Heart right ventricle (tissue), 16 donors: ENCODE results near the gene ABCD3. TPM values are rescaled to one million over a fixed set of nuclear protein-coding genes. Genes with fewer than 3 reads are reported as not detected.
"Not testable (repeated sequence)": the region's sequence is repeated elsewhere in the genome, so short reads cannot be mapped to it uniquely, and the experiment has no call there.

ENCODE experiments used
- ATAC-seq, 8 donors: fragments of 200-7000 bp; cut with Tn5 transposase; one replicate each; pipeline ENCODE4 v1.9.1; 2020; ENCODE audit warnings: mild to moderate bottlenecking in 8 of 8, moderate library complexity in 8 of 8, moderate number of reproducible peaks in 1 of 8
- DNase-seq, 2 donors: peaks; one replicate each; pipeline ENCODE4 v3.0.0-alpha.2; 2020
- H3K27ac ChIP-seq, 10 donors: fragments of 200-600 bp; sonication (generic) in 2 of 10; one replicate each; pipeline versions ENCODE4 v1.5.0 to v1.8.0; 2020 to 2022; ENCODE audit warnings: mild to moderate bottlenecking in 3 of 10
- H3K27me3 ChIP-seq, 7 donors: fragments of 200-600 bp; one replicate each; pipeline ENCODE4 v1.8.0; 2021 to 2022; ENCODE audit warnings: mild to moderate bottlenecking in 2 of 7
- H3K36me3 ChIP-seq, 9 donors: fragments of 200-600 bp; sonication (generic) in 1 of 9; one replicate each; pipeline versions ENCODE4 v1.5.0 to v1.8.0; 2020 to 2022; ENCODE audit warnings: mild to moderate bottlenecking in 2 of 9
- H3K4me1 ChIP-seq, 9 donors: fragments of 200-600 bp; sonication (generic) in 1 of 9; one replicate each; pipeline versions ENCODE4 v1.5.0 to v1.8.0; 2020 to 2022; ENCODE audit warnings: mild to moderate bottlenecking in 4 of 9
- H3K4me3 ChIP-seq, 10 donors: fragments of 200-600 bp; sonication (generic) in 2 of 10; one replicate each; pipeline versions ENCODE4 v1.5.0 to v1.8.0; 2020 to 2022; ENCODE audit warnings: mild to moderate bottlenecking in 7 of 10, moderate library complexity in 2 of 10
- H3K9me3 ChIP-seq, 11 donors: fragments of 200-600 bp in 10 of 11; sonication (generic) in 2 of 11; one replicate each; pipeline versions ENCODE4 v1.5.0 to v1.8.0; 2013 to 2022; ENCODE audit warnings: mild to moderate bottlenecking in 2 of 11, control low read depth in 1 of 11, moderate library complexity in 1 of 11
- WGBS, 2 donors: extraction: QIAGEN DNeasy Blood & Tissue Kit; methylation state at CpG; one replicate each; pipeline ENCODE4 v1.1.7; 2013; ENCODE audit warnings: inconsistent platforms in 1 of 2; 5-methylcytosine and 5-hydroxymethylcytosine counted together
- intact Hi-C, 10 donors: fragments of 100-400 bp; cut with DNase I; formaldehyde crosslinking; loops; one replicate each; pipeline versions ENCODE4 v1.11.1 to v1.14.2; 2022
- polyA plus RNA-seq, 2 donors: library from polyadenylated mRNA; stranded (reverse); fragments of 200-250 nt; gene quantifications; one replicate each; pipeline ENCODE4 v1.2.3, GENCODE V29; 2013
- total RNA-seq, 10 donors: library from RNA; stranded (reverse); fragmentation: NEBNext Ultra II Directional in 3 of 10; extraction: Animal tissue kit (Norgen Biotek cat#: 25700) in 3 of 10; gene quantifications; one replicate each; pipeline versions ENCODE4 v1.2.1 to v1.2.4, GENCODE V29; 2021 to 2023
- TF ChIP-seq, protein P1 (sequence below), 9 donors: fragments of 200-600 bp; sonication (generic) in 2 of 9; IDR thresholded peaks; one replicate each; pipeline versions ENCODE4 v1.5.0 to v1.8.0; 2021 to 2022; ENCODE audit warnings: antibody characterized with exemption in 9 of 9, mild to moderate bottlenecking in 5 of 9, moderate library complexity in 1 of 9
- donor health status: Arrhythmogenic right ventricular cardiomyopathy.
- donor health status: ischemic (EF 13 %, LVEDD 7.1; RV severe dilation, severe dysfunction).
- donor health status: healthy with polysubstance abuse.
- donor health status: DM: no; HTN: yes; CAD: no.
- donor health status: DM: no; HTN: no; CAD: no.
- donor health status: ischemic (EF 25% LVEDD 6.9; RV normal size, moderate dysfunction).
- donor health status: ischemic (EF 25% LVEDD 5.7; RV mildly dilated, moderate dysfunction).
- donor health status: healthy.
- donor health status: DM: yes; HTN: yes; CAD: no.
- donor health status: Ischemic cardiomyopathy.
- donor health status: ischemic (EF 35%, LVEDD 5.7; RV mildly dilated, moderate dysfunction).
- donor health status: nonischemic (EF 11% LVEDD 7.7; RV severe dilation, severe dysfunction).
- donor health status: DM: yes; HTN: yes; CAD: no.
- donor health status: PGD.
- donor health status: ischemic (EF 29% LVEDD 5.4; RV normal size, mild dysfunction).
- donor health status: nonischemic (EF 23%, LVEDD 6.1; RV moderate dilation, normal function).

The ABCD3 gene
- total and polyA plus RNA-seq, 12 donors: 22.2 to 90.0 (median 59.1) TPM

DNA sequence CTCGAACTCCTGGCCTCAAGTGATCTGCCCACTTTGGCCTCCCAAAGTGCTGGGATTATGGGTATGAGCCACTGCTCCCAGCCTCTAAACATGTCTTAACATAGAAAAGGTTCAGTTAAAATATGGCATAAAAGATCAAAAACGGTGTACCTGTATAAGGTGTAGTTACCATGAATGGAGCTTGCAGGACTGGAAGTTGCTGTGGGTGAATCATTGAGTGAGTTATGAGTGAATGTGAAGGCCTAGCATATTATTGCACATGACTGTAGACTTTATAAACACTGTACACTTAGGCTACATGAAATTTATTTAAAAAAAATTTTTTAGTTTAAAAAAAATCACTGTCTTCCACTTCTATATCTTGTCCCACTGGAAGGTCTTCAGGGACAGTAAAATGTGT is 15.7 kb downstream of the ABCD3 start:
- DNase-seq (no peak), ATAC-seq (no peak)
- peaks cover 0 to 16% (median 10%) of the 10 kb centered on the region in 11 donors for H3K9me3 ChIP-seq
- TF ChIP-seq, protein P1, sequence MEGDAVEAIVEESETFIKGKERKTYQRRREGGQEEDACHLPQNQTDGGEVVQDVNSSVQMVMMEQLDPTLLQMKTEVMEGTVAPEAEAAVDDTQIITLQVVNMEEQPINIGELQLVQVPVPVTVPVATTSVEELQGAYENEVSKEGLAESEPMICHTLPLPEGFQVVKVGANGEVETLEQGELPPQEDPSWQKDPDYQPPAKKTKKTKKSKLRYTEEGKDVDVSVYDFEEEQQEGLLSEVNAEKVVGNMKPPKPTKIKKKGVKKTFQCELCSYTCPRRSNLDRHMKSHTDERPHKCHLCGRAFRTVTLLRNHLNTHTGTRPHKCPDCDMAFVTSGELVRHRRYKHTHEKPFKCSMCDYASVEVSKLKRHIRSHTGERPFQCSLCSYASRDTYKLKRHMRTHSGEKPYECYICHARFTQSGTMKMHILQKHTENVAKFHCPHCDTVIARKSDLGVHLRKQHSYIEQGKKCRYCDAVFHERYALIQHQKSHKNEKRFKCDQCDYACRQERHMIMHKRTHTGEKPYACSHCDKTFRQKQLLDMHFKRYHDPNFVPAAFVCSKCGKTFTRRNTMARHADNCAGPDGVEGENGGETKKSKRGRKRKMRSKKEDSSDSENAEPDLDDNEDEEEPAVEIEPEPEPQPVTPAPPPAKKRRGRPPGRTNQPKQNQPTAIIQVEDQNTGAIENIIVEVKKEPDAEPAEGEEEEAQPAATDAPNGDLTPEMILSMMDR (IDR thresholded peaks at IDR 0.05): no peak
- WGBS, 2 donors: 93 to 96% methylated on average over 2 of the region's 2 CpGs
- no peaks in the 10 kb centered on the region for H3K27me3 ChIP-seq
- peaks cover 0 to 4% (median 0%) of the 10 kb centered on the region in 9 donors for H3K36me3 ChIP-seq
- H3K4me3 ChIP-seq: no peak overlapping the region
- H3K4me1 ChIP-seq: peaks cover 0 to 17% (median 4%) of the 10 kb centered on the region in 9 donors
- intact Hi-C loops: no loop called here
- no peak overlapping the region for H3K27ac ChIP-seq

DNA sequence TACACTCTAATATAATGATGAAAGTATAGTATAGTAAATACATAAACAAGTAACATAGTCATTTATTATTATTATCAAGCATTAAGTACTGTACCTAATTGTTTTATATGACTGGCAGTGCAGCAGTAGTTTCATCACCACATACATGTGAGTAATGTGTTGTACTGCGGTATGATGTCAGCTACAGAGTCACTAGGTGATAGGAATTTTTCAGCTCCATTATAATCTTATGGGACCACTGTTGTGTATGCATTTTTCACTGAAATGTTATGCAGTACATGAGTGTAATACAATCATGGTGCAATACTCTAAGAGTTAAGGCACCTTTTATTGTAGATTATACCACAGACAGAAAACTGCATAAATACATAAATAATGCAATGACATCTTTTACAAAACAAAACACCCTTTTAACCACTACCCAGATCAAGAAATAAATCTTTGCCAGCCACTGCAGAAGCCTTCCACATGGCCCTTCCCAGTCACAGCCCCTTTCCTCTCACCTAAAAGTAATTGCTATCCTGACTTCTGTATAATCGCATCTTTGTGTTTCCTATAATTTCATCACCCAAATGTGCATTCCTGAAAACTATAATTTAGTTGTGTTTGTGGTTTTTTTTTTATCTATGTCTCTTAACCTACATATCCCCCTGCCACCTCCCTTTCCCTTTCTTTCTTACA is 16.3 kb downstream of the ABCD3 start:
- peaks cover 0 to 4% (median 0%) of the 10 kb centered on the region in 9 donors for H3K36me3 ChIP-seq
- H3K4me1 ChIP-seq: peaks cover 0 to 12% (median 0%) of the 10 kb centered on the region in 9 donors
- H3K9me3 ChIP-seq: peaks cover 0 to 16% (median 10%) of the 10 kb centered on the region in 11 donors
- DNase-seq: no peak
- TF ChIP-seq, protein P1 (IDR thresholded peaks at IDR 0.05): no peak
- no peaks in the 10 kb centered on the region for H3K27me3 ChIP-seq
- 94 to 96% methylated on average over 2 of the region's 2 CpGs for WGBS, 2 donors
- intact Hi-C loops: no loop called here
- no peak overlapping the region for H3K27ac ChIP-seq
- no peak for ATAC-seq
- no peak overlapping the region for H3K4me3 ChIP-seq

DNA sequence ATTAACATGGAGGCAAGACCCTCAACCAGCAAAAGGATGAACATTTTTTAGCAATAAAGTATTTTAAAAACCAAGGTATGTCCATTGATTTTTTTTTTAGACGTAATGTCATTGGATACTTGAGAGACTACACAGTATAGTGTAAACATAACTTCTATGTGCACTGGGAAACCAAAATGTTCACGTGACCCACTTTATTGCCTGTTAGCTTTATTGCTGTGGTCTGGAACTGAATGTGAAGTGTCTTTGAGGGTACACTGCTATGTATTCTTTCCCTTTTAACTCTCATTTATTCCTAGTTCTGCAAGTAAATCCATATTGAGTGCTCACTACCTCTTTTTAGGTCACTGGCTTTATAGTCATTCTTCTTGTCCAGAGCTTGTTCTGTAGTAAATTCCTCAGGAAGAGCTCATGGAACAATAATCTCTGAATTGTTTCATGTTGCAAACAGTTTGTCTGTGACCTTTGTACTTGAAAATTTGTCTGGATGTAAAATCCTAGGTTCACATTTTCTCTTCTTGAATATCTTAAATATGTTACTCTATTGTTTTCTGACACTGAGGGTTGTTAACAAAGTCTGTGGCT is 20.6 kb downstream of the ABCD3 start:
- no peak overlapping the region for H3K27ac ChIP-seq

DNA sequence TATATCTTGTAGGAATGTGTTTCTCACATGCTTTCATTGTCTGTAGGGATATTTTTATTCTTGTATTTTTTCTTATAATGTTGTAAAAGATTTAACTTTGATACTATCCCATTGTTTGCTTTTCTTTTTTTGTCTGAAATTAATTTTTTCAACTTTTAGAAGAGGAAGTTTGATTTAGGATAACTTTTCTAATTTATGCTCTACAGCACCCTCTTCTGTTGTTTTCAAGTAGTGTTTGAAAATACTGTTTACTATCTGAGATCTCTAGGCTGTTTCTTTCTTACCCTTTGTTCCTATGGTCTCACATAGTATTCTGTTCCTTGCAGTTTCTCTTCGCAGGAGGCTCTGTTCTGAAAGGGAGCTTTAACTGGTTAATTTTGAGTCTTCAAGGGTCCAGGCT is 21.9 kb downstream of the ABCD3 start:
- Histone ChIP-seq H3K36me3 (peaks cover 0 to 3% (median 0%) of the 10 kb centered on the region in 9 donors), H3K9me3 (peaks cover 0 to 46% (median 25%) of the 10 kb centered on the region in 11 donors), H3K27ac (no peak overlapping the region), H3K4me1 (peaks cover 0 to 5% (median 0%) of the 10 kb centered on the region in 9 donors), H3K27me3 (no peaks in the 10 kb centered on the region), H3K4me3 (no peak overlapping the region)
- TF ChIP-seq, protein P1 (IDR thresholded peaks at IDR 0.05): no peak
- DNase-seq: no peak
- WGBS, 2 donors: 96 to 98% methylated on average over 1 of the region's 1 CpG
- intact Hi-C loops: no loop called here
- ATAC-seq: no peak

More for the DNA sequence above, 20.6 kb downstream of the ABCD3 start:
- peaks cover 0 to 5% (median 0%) of the 10 kb centered on the region in 9 donors for H3K4me1 ChIP-seq
- peaks cover 0 to 4% (median 0%) of the 10 kb centered on the region in 9 donors for H3K36me3 ChIP-seq
- intact Hi-C loops: loop anchor here in 1 of 10 donors (1.0 kb wide), 1 partner anchor 10 kb away; no protein-coding TSS in a partner anchor
- H3K27me3 ChIP-seq: no peaks in the 10 kb centered on the region
- ATAC-seq (no peak), DNase-seq (no peak)
- TF ChIP-seq, protein P1 (IDR thresholded peaks at IDR 0.05): no peak
- no peak overlapping the region for H3K4me3 ChIP-seq
- 93 to 97% methylated on average over 2 of the region's 2 CpGs for WGBS, 2 donors
- peaks cover 0 to 33% (median 20%) of the 10 kb centered on the region in 11 donors for H3K9me3 ChIP-seq

DNA sequence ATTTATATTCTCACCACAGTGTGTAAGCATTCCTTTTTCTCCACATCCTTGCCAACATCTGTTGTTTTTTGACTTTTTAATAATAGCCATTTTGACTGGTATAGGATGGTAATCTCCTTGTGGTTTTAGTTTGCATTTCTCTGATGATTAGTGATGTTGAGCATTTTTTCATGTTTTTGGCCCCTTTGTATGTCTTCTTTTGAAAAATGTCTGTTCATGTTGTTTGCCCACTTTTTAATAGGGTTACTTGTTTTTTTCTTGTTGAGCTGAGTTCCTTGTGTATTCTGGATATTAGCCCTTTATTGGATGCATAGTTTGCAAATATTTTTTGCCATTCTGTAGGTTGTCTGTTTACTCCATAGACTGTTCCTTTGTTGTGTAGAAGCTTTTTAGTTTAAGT is 24.9 kb downstream of the ABCD3 start:
- H3K36me3 ChIP-seq, H3K4me3 ChIP-seq, H3K4me1 ChIP-seq, H3K27me3 ChIP-seq, DNase-seq, ATAC-seq, intact Hi-C loops, H3K27ac ChIP-seq: not testable (repeated sequence)
- peaks cover 0 to 61% (median 14%) of the 10 kb centered on the region in 11 donors for H3K9me3 ChIP-seq

DNA sequence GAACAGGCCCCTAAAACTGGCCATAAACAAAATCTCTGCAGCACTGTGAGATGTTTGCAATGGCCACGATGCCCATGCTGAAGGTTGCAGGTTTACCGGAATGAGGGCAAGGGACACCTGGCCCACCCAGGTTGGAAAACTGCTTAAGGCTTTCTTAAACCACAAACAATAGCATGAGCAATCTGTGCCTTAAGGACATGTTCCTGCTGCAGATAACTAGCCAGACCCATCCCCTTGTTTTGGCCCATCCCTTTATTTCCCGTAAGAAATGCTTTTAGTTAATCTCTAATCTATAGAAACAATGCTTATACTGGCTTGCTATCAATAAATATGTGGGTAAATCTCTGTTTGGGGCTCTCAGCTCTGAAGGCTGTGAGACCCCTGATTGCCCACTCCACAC is 26.6 kb downstream of the ABCD3 start:
- WGBS, 2 donors: 65 to 100% methylated on average over 3 of the region's 3 CpGs
- DNase-seq, ATAC-seq, H3K4me1 ChIP-seq, intact Hi-C loops, H3K27ac ChIP-seq, H3K4me3 ChIP-seq, H3K27me3 ChIP-seq: not testable (repeated sequence)
- Histone ChIP-seq H3K36me3 (peaks cover 0 to 16% (median 8%) of the 10 kb centered on the region in 9 donors), H3K9me3 (peaks cover 0 to 78% (median 20%) of the 10 kb centered on the region in 11 donors)

DNA sequence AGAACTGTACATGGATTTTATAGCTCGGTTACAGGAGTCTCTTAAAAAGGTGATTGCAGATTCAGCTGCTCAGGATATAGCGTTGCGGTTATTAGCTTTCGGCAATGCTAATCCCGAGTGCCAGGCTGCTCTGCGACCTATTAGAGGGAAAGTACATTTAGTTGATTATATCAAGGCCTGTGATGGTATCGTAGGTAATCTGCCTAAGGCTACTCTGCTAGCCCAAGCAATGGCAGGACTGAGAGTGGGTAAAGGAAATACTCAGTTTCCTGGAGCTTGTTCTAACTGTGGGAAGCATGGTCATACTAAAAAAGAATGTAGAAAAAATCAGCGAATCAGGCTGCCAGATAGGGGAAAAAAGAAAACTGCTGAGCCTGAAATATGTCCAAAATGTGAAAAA is 27.5 kb downstream of the ABCD3 start:
- H3K9me3 ChIP-seq: peaks cover 0 to 87% (median 27%) of the 10 kb centered on the region in 11 donors
- peaks cover 0 to 25% (median 17%) of the 10 kb centered on the region in 9 donors for H3K36me3 ChIP-seq
- DNase-seq, intact Hi-C loops, ATAC-seq, H3K4me1 ChIP-seq, H3K4me3 ChIP-seq, H3K27me3 ChIP-seq, H3K27ac ChIP-seq: not testable (repeated sequence)
- 97 to 98% methylated on average over 8 of the region's 8 CpGs for WGBS, 2 donors
